HG03280 (cell line): ENCODE results near the gene ACO1.

Experiments used
- ATAC-seq: cut with Tn5 transposase; IDR thresholded peaks from one replicate; pipeline ENCODE4 v1.9.1; 2021; ENCODE audit warnings: mild to moderate bottlenecking, moderate library complexity; ENCODE audit not compliant: unreplicated experiment

ACO1 gene

GRCh38 chr9:32486839-32487562 is 102.6 kb downstream of the ACO1 start:
- ATAC-seq = no peak

DNA sequence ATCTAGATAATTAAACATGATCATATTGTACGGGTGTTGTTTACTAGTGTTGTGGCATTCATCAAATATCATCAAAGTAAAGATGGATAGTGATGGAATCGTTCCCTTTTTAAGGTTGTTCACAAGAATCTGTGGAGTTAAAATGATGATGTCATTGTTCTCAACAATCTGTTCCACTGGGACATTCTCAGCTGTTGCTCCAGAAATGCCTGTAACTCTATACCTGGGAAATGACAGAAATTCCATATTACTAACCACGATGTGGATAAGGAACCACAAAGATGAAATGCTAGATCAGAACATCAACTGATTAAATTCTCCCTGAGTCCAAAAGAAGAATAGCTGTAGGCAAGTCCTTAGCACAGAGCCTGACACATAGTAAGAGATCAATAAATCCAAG is 103.5 kb downstream of the ACO1 start:
- no peak for ATAC-seq

DNA sequence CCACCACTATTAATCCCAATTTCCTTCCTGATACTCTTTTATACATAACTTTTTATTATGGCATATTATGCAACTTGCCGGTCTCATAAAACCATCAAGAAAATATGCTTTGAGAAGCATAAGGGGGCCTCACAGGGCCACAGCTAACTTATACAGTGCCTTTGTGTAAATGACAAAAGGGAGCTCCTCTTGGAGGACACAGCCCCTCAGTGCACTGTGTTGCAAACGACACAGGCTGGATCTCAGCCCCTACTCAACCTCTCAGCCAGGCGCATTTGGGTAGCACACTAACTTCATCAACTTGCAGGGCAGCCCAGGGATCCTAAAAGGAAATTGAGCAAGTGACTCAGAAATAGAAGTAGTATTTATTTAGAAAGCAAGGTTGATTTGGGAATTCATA is 106.2 kb downstream of the ACO1 start:
- no peak for ATAC-seq

GRCh38 chr9:32497921-32498320 is 113.5 kb downstream of the ACO1 start:
- no peak for ATAC-seq

- ATAC-seq = no peak
Measured at GRCh38 chr9:32500768-32501167, 116.3 kb downstream of the ACO1 start.

- no peak for ATAC-seq
Measured at GRCh38 chr9:32501868-32502267, 117.4 kb downstream of the ACO1 start.

GRCh38 chr9:32502464-32502863 is 118.0 kb downstream of the ACO1 start:
- no peak for ATAC-seq

DNA sequence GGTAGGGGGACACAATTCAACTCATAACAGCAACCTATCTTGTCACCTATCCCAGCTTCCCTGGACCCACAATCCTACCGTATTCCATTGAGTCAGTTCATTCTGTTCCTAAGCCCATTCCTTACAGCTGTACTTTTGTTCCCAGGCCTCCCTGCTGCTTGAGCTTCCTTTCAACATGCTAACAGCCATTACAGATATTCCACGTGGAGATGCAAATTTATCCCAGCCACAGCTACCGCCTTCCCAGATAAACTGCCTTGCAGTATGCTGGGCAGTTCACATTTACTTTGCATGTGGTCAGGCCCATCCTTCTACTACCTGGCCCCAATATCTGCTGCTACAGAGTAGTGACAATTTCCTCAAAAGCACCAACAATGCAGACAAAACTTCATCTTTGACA is 118.6 kb downstream of the ACO1 start:
- no peak for ATAC-seq
